Measurements from ENCODE around the gene NT5C.

The NT5C gene

GRCh38 chr17:75091855-75092327 is 39.7 kb downstream of the NT5C start:
- no peak for DNase-seq (ENCODE audit: low read depth)

- DNase-seq (ENCODE audit: low read depth) = no peak
Measured at GRCh38 chr17:75090871-75091854, 40.4 kb downstream of the NT5C start.

GRCh38 chr17:75088465-75089417 is 42.8 kb downstream of the NT5C start:
- DNase-seq (ENCODE audit: low read depth) = no peak

GRCh38 chr17:75087558-75088453 is 43.7 kb downstream of the NT5C start, which contains the start of gene SLC16A5:
TSS of gene SLC16A5 (plus strand) at chr17:75087954. CDS start at chr17:75093637, 5,683 bp downstream.
- DNase-seq (ENCODE audit: low read depth) = no peak

- DNase-seq (ENCODE audit: low read depth) = no peak
Measured at GRCh38 chr17:75087182-75087557, 44.4 kb downstream of the NT5C start.

GRCh38 chr17:75086496-75087181 is 44.9 kb downstream of the NT5C start:
- DNase-seq (ENCODE audit: low read depth) = no peak

GRCh38 chr17:75084039-75084660 is 47.4 kb downstream of the NT5C start:
- no peak for DNase-seq (ENCODE audit: low read depth)

GRCh38 chr17:75082683-75083082 is 48.9 kb downstream of the NT5C start:
- DNase-seq (ENCODE audit: low read depth) = no peak

GRCh38 chr17:75081611-75082540 is 49.7 kb downstream of the NT5C start:
- DNase-seq (ENCODE audit: low read depth) = no peak

All from stimulated activated CD8-positive, alpha-beta memory T cell treated with anti-CD3 and anti-CD28 coated beads, Interleukin-7, amount 100 ng/mL, for 24 hours (primary cell).